Prostate gland (tissue), 2 donors: ENCODE measurements around the gene TBC1D3E.
"Not testable (repeated sequence)": the region's sequence is repeated elsewhere in the genome, so short reads cannot be mapped to it uniquely, and the experiment has no call there.

Source experiments
- POLR2A ChIP-seq: fragments of 450-650 bp; IDR thresholded peaks from one replicate; pipeline ENCODE4 v1.6.1; 2016; ENCODE audit warnings: antibody characterized with exemption, mild to moderate bottlenecking
- TF ChIP-seq, protein P1 (sequence below), 4 experiments: fragments of 200-600 bp in 2 of 4; fragments of 450-650 bp in 2 of 4; sonication (generic) in 2 of 4; IDR thresholded peaks; 1 replicate in 3 of 4; 2 replicates in 1 of 4; pipeline ENCODE4 v1.5.1; 2016 to 2019; ENCODE audit warnings: antibody characterized with exemption in 4 of 4, mild to moderate bottlenecking in 2 of 4, moderate library complexity in 2 of 4

- TF ChIP-seq, protein P1, sequence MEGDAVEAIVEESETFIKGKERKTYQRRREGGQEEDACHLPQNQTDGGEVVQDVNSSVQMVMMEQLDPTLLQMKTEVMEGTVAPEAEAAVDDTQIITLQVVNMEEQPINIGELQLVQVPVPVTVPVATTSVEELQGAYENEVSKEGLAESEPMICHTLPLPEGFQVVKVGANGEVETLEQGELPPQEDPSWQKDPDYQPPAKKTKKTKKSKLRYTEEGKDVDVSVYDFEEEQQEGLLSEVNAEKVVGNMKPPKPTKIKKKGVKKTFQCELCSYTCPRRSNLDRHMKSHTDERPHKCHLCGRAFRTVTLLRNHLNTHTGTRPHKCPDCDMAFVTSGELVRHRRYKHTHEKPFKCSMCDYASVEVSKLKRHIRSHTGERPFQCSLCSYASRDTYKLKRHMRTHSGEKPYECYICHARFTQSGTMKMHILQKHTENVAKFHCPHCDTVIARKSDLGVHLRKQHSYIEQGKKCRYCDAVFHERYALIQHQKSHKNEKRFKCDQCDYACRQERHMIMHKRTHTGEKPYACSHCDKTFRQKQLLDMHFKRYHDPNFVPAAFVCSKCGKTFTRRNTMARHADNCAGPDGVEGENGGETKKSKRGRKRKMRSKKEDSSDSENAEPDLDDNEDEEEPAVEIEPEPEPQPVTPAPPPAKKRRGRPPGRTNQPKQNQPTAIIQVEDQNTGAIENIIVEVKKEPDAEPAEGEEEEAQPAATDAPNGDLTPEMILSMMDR (IDR thresholded peaks at IDR 0.05) = not testable (repeated sequence)
- not testable (repeated sequence) for TF ChIP-seq POLR2A
These were observed 7.9 kb upstream of the TBC1D3E start for GRCh38 chr17:38119829-38120228.
